ENCODE results near the gene UBE2F.

The UBE2F gene

DNA sequence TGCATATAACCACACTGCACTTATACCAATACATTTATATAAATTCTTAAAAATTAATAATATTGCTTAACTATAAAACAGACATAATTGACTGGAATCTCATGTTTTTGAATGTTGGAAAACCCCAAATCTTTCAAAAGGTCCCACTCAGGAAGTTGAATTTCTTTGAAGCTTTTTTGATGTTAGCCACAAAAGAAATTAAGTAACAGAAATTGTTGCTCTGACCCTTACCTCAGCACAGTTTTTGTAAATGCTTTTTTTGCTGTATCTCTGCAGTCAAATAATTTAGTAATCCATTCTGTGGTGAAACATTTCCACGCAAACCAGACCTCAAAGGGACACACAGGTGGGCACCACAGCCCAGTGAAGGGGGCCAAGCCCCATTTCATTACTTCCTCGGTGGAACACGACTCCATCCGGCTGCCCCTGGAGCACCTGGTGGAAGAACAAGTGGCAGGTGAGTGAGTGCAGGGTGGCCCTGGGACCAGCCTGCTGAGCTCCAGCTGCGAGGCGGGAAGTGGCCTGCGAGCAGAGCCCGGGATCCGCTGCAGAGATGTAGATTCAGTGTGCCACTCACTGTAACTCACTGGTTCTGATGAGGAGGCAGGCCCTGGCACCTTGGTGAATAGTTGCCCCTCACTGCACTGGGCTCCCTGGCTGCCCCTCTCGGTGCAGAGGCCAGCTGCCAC lies 102.4 kb downstream of the UBE2F start:
- ChIA-PET CTCF (no interaction called here), POLR2A (no interaction called here)
- DNase-seq (ENCODE audit: extremely low spot score) = no peak
- TF ChIP-seq SP1 (IDR thresholded peaks at IDR 0.05) (no peak), FOXM1 (IDR thresholded peaks at IDR 0.05; ENCODE audit: borderline replicate concordance) (no peak), LEF1 (IDR thresholded peaks at IDR 0.05; ENCODE audit: borderline replicate concordance) (no peak), ARNT (IDR thresholded peaks at IDR 0.05) (no peak), BHLHE40 (IDR thresholded peaks at IDR 0.05; ENCODE audit: borderline replicate concordance) (no peak)

DNA sequence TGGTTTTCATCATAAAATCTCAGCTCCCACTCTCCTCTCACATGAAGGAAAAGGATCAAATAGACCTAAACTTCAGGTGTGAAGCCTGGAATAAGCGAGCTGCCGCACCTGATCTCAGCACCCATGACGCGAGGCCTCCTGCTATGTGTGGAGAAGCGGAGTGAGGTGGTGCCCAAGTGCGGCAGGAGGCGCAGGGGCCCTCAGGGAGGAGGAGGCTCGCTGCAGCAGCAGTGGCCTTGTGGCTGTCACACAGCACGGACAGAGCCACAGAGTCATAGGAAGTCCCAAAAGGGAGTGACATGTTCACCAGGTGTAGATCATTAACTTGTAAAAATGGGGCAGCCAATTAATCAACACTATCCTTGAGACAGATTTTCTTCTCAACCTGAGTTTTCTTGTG lies 103.1 kb downstream of the UBE2F start:
- ChIA-PET POLR2A (no interaction called here), CTCF (no interaction called here)
- no peak for TF ChIP-seq L3MBTL2 (conservative IDR thresholded peaks at IDR 0.05)
- no peak for TF ChIP-seq ZNF384 (IDR thresholded peaks at IDR 0.05)
- no peak for TF ChIP-seq ARNT (IDR thresholded peaks at IDR 0.05)
- no peak for TF ChIP-seq TARDBP (IDR thresholded peaks at IDR 0.05)
- TF ChIP-seq HDGF (IDR thresholded peaks at IDR 0.05; ENCODE audit: borderline replicate concordance) = no peak
- no peak for TF ChIP-seq FOXK2 (IDR thresholded peaks at IDR 0.05)
- DNase-seq (ENCODE audit: extremely low spot score) = no peak

GRCh38 chr2:238075397-238075796 lies 108.6 kb downstream of the UBE2F start:
- no peak for TF ChIP-seq PKNOX1 (IDR thresholded peaks at IDR 0.05)
- no peak for DNase-seq (ENCODE audit: extremely low spot score)
- POLR2A ChIA-PET = interaction anchor here (1.2 kb wide), 1 partner anchor 15 kb away, joined by 4 read pairs; no protein-coding TSS in a partner anchor
- CTCF ChIA-PET = interaction anchor here (0.6 kb wide), 1 partner anchor 283 kb away, joined by 3 read pairs; no protein-coding TSS in a partner anchor

- ChIA-PET POLR2A (interaction anchor here (1.7 kb wide), 1 partner anchor 16 kb away, joined by 8 read pairs; the partner anchor contains the start of gene SCLY), CTCF (no interaction called here)
- TF ChIP-seq HDGF (IDR thresholded peaks at IDR 0.05; ENCODE audit: borderline replicate concordance) (no peak), PKNOX1 (IDR thresholded peaks at IDR 0.05) (peak; percentile 74)
- no peak for DNase-seq (ENCODE audit: extremely low spot score)
Measured at GRCh38 chr2:238077292-238077691, 110.5 kb downstream of the UBE2F start.

DNA sequence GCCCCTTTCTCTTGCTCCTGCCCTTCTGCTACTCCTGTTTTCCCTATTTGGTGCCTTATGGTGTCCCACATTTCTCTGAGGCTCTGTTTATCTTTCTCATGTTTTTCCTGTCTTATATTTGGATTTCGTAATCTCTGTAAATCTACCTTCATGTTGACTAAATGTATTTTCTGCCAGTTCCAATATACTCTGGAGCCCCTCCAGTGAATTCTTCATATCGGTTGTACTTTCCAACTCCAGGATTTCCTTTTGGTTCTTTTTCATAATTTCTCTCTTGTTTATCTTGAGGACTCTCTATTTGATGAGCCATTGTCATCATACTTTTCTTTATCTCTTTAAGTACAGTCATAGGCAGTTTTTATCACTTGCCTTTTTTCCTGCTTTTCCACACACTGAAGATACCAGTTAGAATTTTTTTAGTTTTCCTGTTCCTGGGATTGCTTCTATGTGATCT lies 113.1 kb downstream of the UBE2F start:
- DNase-seq (ENCODE audit: extremely low spot score) = no peak
- CTCF ChIA-PET = no interaction called here
- TF ChIP-seq HDGF (IDR thresholded peaks at IDR 0.05; ENCODE audit: borderline replicate concordance) (no peak), FOXM1 (IDR thresholded peaks at IDR 0.05; ENCODE audit: borderline replicate concordance) (no peak), TARDBP (IDR thresholded peaks at IDR 0.05) (no peak), ARNT (IDR thresholded peaks at IDR 0.05) (no peak), PKNOX1 (IDR thresholded peaks at IDR 0.05) (no peak), FOXK2 (IDR thresholded peaks at IDR 0.05) (no peak), SUZ12 (IDR thresholded peaks at IDR 0.05) (no peak), SP1 (IDR thresholded peaks at IDR 0.05) (no peak), CTBP1 (IDR thresholded peaks at IDR 0.05; ENCODE audit: borderline replicate concordance) (no peak)
- POLR2A ChIA-PET = no interaction called here

DNA sequence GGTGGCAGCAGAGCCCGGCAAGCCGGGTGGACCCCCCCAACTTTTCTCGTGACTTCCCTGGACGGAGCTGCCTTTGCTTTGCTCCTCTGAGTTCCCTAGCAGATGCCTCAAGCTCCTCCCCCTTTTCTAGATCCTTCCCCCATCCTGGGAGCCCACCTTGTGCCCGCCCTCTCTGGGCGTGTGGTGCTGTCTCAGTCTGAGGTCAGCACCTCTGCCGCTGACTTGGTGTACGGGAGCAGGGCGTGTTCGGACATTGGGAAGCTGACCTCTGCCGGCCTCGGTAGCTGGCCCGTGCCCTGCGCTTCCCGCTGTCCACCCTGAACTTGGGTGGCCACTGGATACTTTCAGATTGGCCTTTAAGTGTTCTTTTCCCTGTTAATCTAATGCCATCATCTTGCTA lies 113.7 kb downstream of the UBE2F start:
- TF ChIP-seq LEF1 (IDR thresholded peaks at IDR 0.05; ENCODE audit: borderline replicate concordance) = no peak
- no peak for TF ChIP-seq ARNT (IDR thresholded peaks at IDR 0.05)
- TF ChIP-seq L3MBTL2 (conservative IDR thresholded peaks at IDR 0.05) = no peak
- TF ChIP-seq SUZ12 (IDR thresholded peaks at IDR 0.05) = no peak
- no peak for TF ChIP-seq CTBP1 (IDR thresholded peaks at IDR 0.05; ENCODE audit: borderline replicate concordance)
- TF ChIP-seq NFRKB (IDR thresholded peaks at IDR 0.05) = no peak
- TF ChIP-seq HDGF (IDR thresholded peaks at IDR 0.05; ENCODE audit: borderline replicate concordance) = no peak
- TF ChIP-seq PKNOX1 (IDR thresholded peaks at IDR 0.05) = no peak
- no peak for TF ChIP-seq FOXA1 (IDR thresholded peaks at IDR 0.05)
- no peak for TF ChIP-seq TARDBP (IDR thresholded peaks at IDR 0.05)
- TF ChIP-seq ELF4 (IDR thresholded peaks at IDR 0.05) = no peak
- ChIA-PET POLR2A (no interaction called here), CTCF (no interaction called here)
- DNase-seq (ENCODE audit: extremely low spot score) = no peak

DNA sequence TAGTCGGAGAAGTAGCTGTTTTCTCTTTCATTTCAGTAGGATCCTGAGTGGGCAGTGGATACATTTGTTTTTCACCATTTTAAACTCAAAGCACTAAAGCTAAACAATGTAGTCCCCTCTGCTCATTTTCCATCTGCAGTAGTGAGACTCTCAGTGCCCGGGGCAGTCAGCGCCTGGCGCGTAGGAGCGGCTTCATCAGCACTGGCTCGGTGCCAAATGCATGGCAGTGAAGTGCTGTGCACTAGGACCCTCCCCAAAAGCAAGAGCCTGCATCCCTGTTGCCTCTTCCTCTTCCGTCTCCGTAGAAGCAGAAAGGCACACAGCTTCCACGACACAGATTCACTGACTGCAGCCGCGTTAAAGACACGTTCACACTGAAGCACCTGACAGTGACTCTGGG lies 114.3 kb downstream of the UBE2F start:
- POLR2A ChIA-PET = no interaction called here
- CTCF ChIA-PET = no interaction called here
- TF ChIP-seq PKNOX1 (IDR thresholded peaks at IDR 0.05) = no peak
- TF ChIP-seq SP1 (IDR thresholded peaks at IDR 0.05) = no peak
- TF ChIP-seq HDGF (IDR thresholded peaks at IDR 0.05; ENCODE audit: borderline replicate concordance) = no peak
- TF ChIP-seq TARDBP (IDR thresholded peaks at IDR 0.05) = no peak
- TF ChIP-seq LEF1 (IDR thresholded peaks at IDR 0.05; ENCODE audit: borderline replicate concordance) = no peak
- no peak for TF ChIP-seq ZNF384 (IDR thresholded peaks at IDR 0.05)
- TF ChIP-seq FOXK2 (IDR thresholded peaks at IDR 0.05) = no peak

More for the DNA sequence above, 114.3 kb downstream of the UBE2F start:
- no peak for DNase-seq (ENCODE audit: extremely low spot score)
